ENCODE results near the gene NHERF1.

GRCh38 chr17:74779948-74780400, 31.5 kb downstream of the NHERF1 start:
- TF ChIP-seq CTCF (IDR thresholded peaks at IDR 0.05) (no peak), POLR2A (IDR thresholded peaks at IDR 0.05) (no peak)

All from breast epithelium (tissue), 3 donors.